ENCODE results near the gene TRAPPC2.

GRCh38 chrX:13776387-13776786 lies 42.0 kb upstream of the TRAPPC2 start:
- TF ChIP-seq CTCF (conservative IDR thresholded peaks at IDR 0.05 in 1 of 2, IDR thresholded peaks at IDR 0.05 in 1 of 2; ENCODE audit: extremely low read depth in 1 of 2, insufficient read depth in 1 of 2, low read depth in 1 of 2, low read length in 2 of 2) (no peak), EZH2 (IDR thresholded peaks at IDR 0.05; ENCODE audit: borderline replicate concordance, low read length) (no peak)
